ENCODE results near the gene IMMP2L. TPM values are rescaled to one million over a fixed set of nuclear protein-coding genes. Genes with fewer than 3 reads are reported as not detected.

Gene IMMP2L
- total and polyA plus RNA-seq, 2 donors (not counting 3 experiments of a cell fraction or from before 2014, with no cell fraction given), result 9.9 to 11.8 TPM

DNA sequence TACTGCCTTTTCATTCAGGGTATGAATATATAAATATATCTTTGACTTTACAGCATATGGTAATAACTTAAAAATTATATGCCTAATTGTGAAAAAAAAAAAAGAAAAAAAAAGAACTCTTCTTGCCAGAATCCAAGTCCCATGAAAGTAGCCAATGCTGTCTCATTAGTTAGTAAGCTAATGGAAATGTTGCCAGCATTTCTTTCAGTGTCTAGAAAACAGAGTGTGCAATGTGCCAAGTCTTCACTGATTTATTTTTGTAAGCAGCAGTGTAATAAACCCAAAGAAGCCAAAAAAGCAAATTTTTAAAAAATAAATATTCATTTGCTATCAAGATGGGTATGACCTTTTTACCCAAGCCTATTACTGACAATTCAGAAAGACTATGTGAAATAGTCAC lies 502.5 kb downstream of the IMMP2L start:
- H3K9ac ChIP-seq (replicated peaks; ENCODE audit: extremely low read depth, insufficient read depth, low read length), result no peak overlapping the region
- TF ChIP-seq POLR2AphosphoS5 (IDR thresholded peaks at IDR 0.05; ENCODE audit: insufficient read depth, low read depth, low read length), result no peak
- TF ChIP-seq, protein P1, sequence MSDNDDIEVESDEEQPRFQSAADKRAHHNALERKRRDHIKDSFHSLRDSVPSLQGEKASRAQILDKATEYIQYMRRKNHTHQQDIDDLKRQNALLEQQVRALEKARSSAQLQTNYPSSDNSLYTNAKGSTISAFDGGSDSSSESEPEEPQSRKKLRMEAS (IDR thresholded peaks at IDR 0.05; ENCODE audit: insufficient read depth, insufficient read length), result no peak
- no peak for TF ChIP-seq EZH2 (IDR thresholded peaks at IDR 0.05; ENCODE audit: borderline replicate concordance, low read depth, low read length, severe bottlenecking)
- no peak for TF ChIP-seq GATA2 (IDR thresholded peaks at IDR 0.05; ENCODE audit: insufficient read depth, insufficient read length, low read depth, low read length)
- TF ChIP-seq, protein P2, sequence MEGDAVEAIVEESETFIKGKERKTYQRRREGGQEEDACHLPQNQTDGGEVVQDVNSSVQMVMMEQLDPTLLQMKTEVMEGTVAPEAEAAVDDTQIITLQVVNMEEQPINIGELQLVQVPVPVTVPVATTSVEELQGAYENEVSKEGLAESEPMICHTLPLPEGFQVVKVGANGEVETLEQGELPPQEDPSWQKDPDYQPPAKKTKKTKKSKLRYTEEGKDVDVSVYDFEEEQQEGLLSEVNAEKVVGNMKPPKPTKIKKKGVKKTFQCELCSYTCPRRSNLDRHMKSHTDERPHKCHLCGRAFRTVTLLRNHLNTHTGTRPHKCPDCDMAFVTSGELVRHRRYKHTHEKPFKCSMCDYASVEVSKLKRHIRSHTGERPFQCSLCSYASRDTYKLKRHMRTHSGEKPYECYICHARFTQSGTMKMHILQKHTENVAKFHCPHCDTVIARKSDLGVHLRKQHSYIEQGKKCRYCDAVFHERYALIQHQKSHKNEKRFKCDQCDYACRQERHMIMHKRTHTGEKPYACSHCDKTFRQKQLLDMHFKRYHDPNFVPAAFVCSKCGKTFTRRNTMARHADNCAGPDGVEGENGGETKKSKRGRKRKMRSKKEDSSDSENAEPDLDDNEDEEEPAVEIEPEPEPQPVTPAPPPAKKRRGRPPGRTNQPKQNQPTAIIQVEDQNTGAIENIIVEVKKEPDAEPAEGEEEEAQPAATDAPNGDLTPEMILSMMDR (IDR thresholded peaks at IDR 0.05; ENCODE audit: extremely low read depth in 1 of 2, insufficient read depth in 1 of 2, low read depth in 1 of 2, low read length in 2 of 2), result no peak
- intact Hi-C loops (cut with micrococcal nuclease), result no loop called here
- H2AFZ ChIP-seq (ENCODE audit: low read depth, low read length), result no peak overlapping the region
- H4K20me1 ChIP-seq (replicated peaks; ENCODE audit: control insufficient read depth, extremely low read depth, insufficient read depth, low read length), result no peaks in the 10 kb centered on the region
- no peaks in the 10 kb centered on the region for H3K9me3 ChIP-seq (replicated peaks; ENCODE audit: control insufficient read depth, insufficient read depth, low read length)
- no TSS peak for BruUV-seq (replicated peaks)
- no peak overlapping the region for H3K27ac ChIP-seq (ENCODE audit: insufficient read depth, low read depth, low read length)
- POLR2A ChIA-PET, result no interaction called here
- H3K36me3 ChIP-seq (ENCODE audit: control insufficient read depth in 2 of 2, extremely low read depth in 1 of 2, insufficient read depth in 2 of 2, low read length in 2 of 2), result no peaks in the 10 kb centered on the region
- H3K4me3 ChIP-seq (replicated peaks in 1 of 3; ENCODE audit: insufficient read depth in 1 of 3, low read depth in 1 of 3, low read length in 3 of 3), result no peak overlapping the region
- DNase-seq (ENCODE audit: low read depth, low spot score) (no peak), FAIRE-seq (no peak)
- H3K27me3 ChIP-seq (ENCODE audit: control insufficient read depth in 2 of 2, insufficient read depth in 2 of 2, low read length in 2 of 2), result no peaks in the 10 kb centered on the region
- CTCF ChIA-PET, result interaction anchor here (0.8 kb wide), 1 partner anchor 10 kb away, joined by 3 read pairs; no protein-coding TSS in a partner anchor
- H3K9me1 ChIP-seq (replicated peaks; ENCODE audit: control insufficient read depth, extremely low read depth, insufficient read depth, low read length), result no peaks in the 10 kb centered on the region
- no peak overlapping the region for H3K4me2 ChIP-seq (ENCODE audit: insufficient read depth, low read length)
- no peaks in the 10 kb centered on the region for H3K79me2 ChIP-seq (ENCODE audit: control insufficient read depth, insufficient read depth, low read length)
- no peaks in the 10 kb centered on the region for H3K4me1 ChIP-seq (ENCODE audit: control insufficient read depth, extremely low read depth, insufficient read depth, low read length)
- dilution Hi-C loops (cut with MboI; ENCODE audit: extremely low pct_ligation_motif_present, low sequenced_read_pairs), result no loop called here

DNA sequence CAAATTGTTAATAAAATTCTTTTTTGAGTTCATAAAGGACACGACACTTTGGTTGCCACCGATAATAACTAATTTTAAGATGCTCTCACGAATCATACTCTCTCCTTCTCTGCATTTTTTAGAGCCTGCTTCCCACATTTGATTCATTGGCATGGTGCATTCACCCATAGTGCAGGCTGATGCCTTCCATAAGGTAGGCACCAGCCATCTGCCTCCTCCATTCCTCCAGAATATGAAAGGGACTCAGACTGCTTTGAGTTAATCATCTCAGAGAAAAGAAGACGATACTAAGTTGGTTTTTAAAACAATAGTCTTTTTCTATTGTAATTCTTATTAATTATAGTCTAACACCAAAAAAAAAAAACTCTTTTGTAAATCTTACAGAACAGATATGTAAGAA lies 505.2 kb downstream of the IMMP2L start:
- H3K27ac ChIP-seq (ENCODE audit: insufficient read depth, low read depth, low read length), result no peak overlapping the region
- no peaks in the 10 kb centered on the region for H3K9me1 ChIP-seq (replicated peaks; ENCODE audit: control insufficient read depth, extremely low read depth, insufficient read depth, low read length)
- ChIA-PET CTCF (interaction anchor here (0.6 kb wide), 1 partner anchor 18 kb away, joined by 3 read pairs; no protein-coding TSS in a partner anchor), POLR2A (no interaction called here)
- no peak overlapping the region for H2AFZ ChIP-seq (ENCODE audit: low read depth, low read length)
- intact Hi-C loops (cut with micrococcal nuclease), result no loop called here
- no peak overlapping the region for H3K4me2 ChIP-seq (ENCODE audit: insufficient read depth, low read length)
- BruUV-seq (replicated peaks), result no TSS peak
- TF ChIP-seq GATA2 (IDR thresholded peaks at IDR 0.05; ENCODE audit: insufficient read depth, insufficient read length, low read depth, low read length), result no peak
- no peak for TF ChIP-seq MYC (IDR thresholded peaks at IDR 0.05; ENCODE audit: low read depth, low read length)
- no peak for TF ChIP-seq EZH2 (IDR thresholded peaks at IDR 0.05; ENCODE audit: borderline replicate concordance, low read depth, low read length, severe bottlenecking)
- TF ChIP-seq, protein P1 (IDR thresholded peaks at IDR 0.05; ENCODE audit: insufficient read depth, insufficient read length), result no peak
- no peak for TF ChIP-seq POLR2AphosphoS5 (IDR thresholded peaks at IDR 0.05; ENCODE audit: insufficient read depth, low read depth, low read length)
- TF ChIP-seq FOS (IDR thresholded peaks at IDR 0.05; ENCODE audit: borderline replicate concordance, insufficient read depth, low read length), result no peak
- TF ChIP-seq POLR2A (IDR thresholded peaks at IDR 0.05; ENCODE audit: low read depth, low read length), result no peak
- TF ChIP-seq, protein P2 (IDR thresholded peaks at IDR 0.05; ENCODE audit: extremely low read depth in 1 of 2, insufficient read depth in 1 of 2, low read depth in 1 of 2, low read length in 2 of 2), result no peak
- TF ChIP-seq JUN (IDR thresholded peaks at IDR 0.05; ENCODE audit: borderline replicate concordance, insufficient read depth, insufficient read length, low read depth), result no peak
- no peak overlapping the region for H3K4me3 ChIP-seq (replicated peaks in 1 of 3; ENCODE audit: insufficient read depth in 1 of 3, low read depth in 1 of 3, low read length in 3 of 3)
- H4K20me1 ChIP-seq (replicated peaks; ENCODE audit: control insufficient read depth, extremely low read depth, insufficient read depth, low read length), result no peaks in the 10 kb centered on the region
- DNase-seq (ENCODE audit: low read depth, low spot score) (no peak), FAIRE-seq (no peak)
- no peaks in the 10 kb centered on the region for H3K36me3 ChIP-seq (ENCODE audit: control insufficient read depth in 2 of 2, extremely low read depth in 1 of 2, insufficient read depth in 2 of 2, low read length in 2 of 2)
- H3K9me3 ChIP-seq (replicated peaks; ENCODE audit: control insufficient read depth, insufficient read depth, low read length), result no peaks in the 10 kb centered on the region
- H3K27me3 ChIP-seq (ENCODE audit: control insufficient read depth in 2 of 2, insufficient read depth in 2 of 2, low read length in 2 of 2), result no peaks in the 10 kb centered on the region
- dilution Hi-C loops (cut with MboI; ENCODE audit: extremely low pct_ligation_motif_present, low sequenced_read_pairs), result no loop called here
- H3K79me2 ChIP-seq (ENCODE audit: control insufficient read depth, insufficient read depth, low read length), result no peaks in the 10 kb centered on the region
- H3K4me1 ChIP-seq (ENCODE audit: control insufficient read depth, extremely low read depth, insufficient read depth, low read length), result no peaks in the 10 kb centered on the region
- H3K9ac ChIP-seq (replicated peaks; ENCODE audit: extremely low read depth, insufficient read depth, low read length), result no peak overlapping the region
